22Rv1 (cell line): Measurements from ENCODE around the gene MLLT10.
"Not testable (repeated sequence)": the region's sequence is repeated elsewhere in the genome, so short reads cannot be mapped to it uniquely, and the experiment has no call there.

ENCODE experiments used
- H3K27ac ChIP-seq: fragments of 450-650 bp; 2 replicates; pipeline ENCODE4 v1.5.1; 2017
- CTCF ChIP-seq: fragments of 450-650 bp; IDR thresholded peaks from 2 replicates; pipeline ENCODE4 v1.5.1; 2017; ENCODE audit warnings: mild to moderate bottlenecking
- ZFX ChIP-seq: fragments of 450-650 bp; IDR thresholded peaks from 2 replicates; pipeline ENCODE4 v1.6.1; 2017; ENCODE audit warnings: antibody characterized with exemption, borderline replicate concordance

The MLLT10 gene

GRCh38 chr10:21626457-21627161 lies 92.6 kb downstream of the MLLT10 start:
- H3K27ac ChIP-seq = no peak overlapping the region
- no peak for TF ChIP-seq ZFX
- TF ChIP-seq CTCF = no peak

- H3K27ac ChIP-seq = no peak overlapping the region
- TF ChIP-seq ZFX (no peak), CTCF (no peak)
These were observed 93.3 kb downstream of the MLLT10 start for GRCh38 chr10:21627331-21627730.

- TF ChIP-seq ZFX = no peak
- TF ChIP-seq CTCF = no peak
- H3K27ac ChIP-seq = no peak overlapping the region
These were observed 94.0 kb downstream of the MLLT10 start for GRCh38 chr10:21628023-21628422.

GRCh38 chr10:21628645-21629044 lies 94.6 kb downstream of the MLLT10 start:
- H3K27ac ChIP-seq = not testable (repeated sequence)

- no peak for TF ChIP-seq CTCF
- no peak for TF ChIP-seq ZFX
- 0 out of 2 replicates have a peak overlapping the region, but pooled peaks have one; percentile 18 for H3K27ac ChIP-seq
These were observed 100.8 kb downstream of the MLLT10 start for GRCh38 chr10:21634599-21635365.

- H3K27ac ChIP-seq = no peak overlapping the region
- TF ChIP-seq ZFX (no peak), CTCF (no peak)
These were observed 103.8 kb downstream of the MLLT10 start for GRCh38 chr10:21637795-21638194.

GRCh38 chr10:21638681-21639080 lies 104.6 kb downstream of the MLLT10 start:
- no peak for TF ChIP-seq CTCF
- TF ChIP-seq ZFX = no peak
- H3K27ac ChIP-seq = no peak overlapping the region
